ENCODE measurements around the gene CACNA1B. TPM values are rescaled to one million over a fixed set of nuclear protein-coding genes. Genes with fewer than 3 reads are reported as not detected.

Gene CACNA1B
- total RNA-seq, 1 donor from 2014 or later, result 0.74 TPM

DNA sequence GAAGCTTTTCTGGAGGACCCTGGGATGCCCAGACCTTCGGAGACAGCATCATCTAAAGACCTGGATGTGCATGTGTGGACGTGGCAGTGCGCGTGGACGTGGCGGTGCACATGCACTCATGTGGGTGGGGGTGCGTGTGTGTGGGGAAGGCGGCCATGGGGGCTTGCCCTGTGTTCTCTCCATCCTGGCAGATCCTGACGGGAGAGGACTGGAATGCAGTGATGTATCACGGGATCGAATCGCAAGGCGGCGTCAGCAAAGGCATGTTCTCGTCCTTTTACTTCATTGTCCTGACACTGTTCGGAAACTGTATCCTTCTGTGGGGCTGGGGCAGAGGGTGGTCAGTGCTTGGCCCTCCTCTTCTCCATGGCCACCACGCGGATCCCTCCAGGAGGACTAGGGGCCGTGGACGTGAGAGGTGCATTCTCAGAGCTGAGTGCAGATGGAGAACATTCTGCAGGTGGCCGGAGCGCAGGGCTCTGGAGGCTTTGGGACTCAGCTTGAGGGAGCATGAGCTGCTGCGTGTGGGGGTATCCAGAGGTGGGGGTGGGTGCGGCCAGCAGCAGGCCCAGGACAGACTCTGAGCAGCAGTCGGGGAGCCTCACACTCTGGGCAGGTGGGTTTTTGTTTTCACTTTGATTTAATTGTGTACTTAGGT is 129.1 kb downstream of the CACNA1B start:
- no peaks in the 10 kb centered on the region for H3K9me3 ChIP-seq
- TF ChIP-seq POLR2AphosphoS5 (IDR thresholded peaks at IDR 0.05; ENCODE audit: insufficient read depth in 1 of 2, low read depth in 1 of 2) (no peak), POLR2A (IDR thresholded peaks at IDR 0.05) (no peak)
- TF ChIP-seq, protein P1, sequence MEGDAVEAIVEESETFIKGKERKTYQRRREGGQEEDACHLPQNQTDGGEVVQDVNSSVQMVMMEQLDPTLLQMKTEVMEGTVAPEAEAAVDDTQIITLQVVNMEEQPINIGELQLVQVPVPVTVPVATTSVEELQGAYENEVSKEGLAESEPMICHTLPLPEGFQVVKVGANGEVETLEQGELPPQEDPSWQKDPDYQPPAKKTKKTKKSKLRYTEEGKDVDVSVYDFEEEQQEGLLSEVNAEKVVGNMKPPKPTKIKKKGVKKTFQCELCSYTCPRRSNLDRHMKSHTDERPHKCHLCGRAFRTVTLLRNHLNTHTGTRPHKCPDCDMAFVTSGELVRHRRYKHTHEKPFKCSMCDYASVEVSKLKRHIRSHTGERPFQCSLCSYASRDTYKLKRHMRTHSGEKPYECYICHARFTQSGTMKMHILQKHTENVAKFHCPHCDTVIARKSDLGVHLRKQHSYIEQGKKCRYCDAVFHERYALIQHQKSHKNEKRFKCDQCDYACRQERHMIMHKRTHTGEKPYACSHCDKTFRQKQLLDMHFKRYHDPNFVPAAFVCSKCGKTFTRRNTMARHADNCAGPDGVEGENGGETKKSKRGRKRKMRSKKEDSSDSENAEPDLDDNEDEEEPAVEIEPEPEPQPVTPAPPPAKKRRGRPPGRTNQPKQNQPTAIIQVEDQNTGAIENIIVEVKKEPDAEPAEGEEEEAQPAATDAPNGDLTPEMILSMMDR (IDR thresholded peaks at IDR 0.05), result no peak
- no peaks in the 10 kb centered on the region for H3K36me3 ChIP-seq
- H3K4me3 ChIP-seq, result no peak overlapping the region
- H3K4me1 ChIP-seq, result no peaks in the 10 kb centered on the region
- no peak for DNase-seq (ENCODE audit: extremely low spot score in 2 of 2)
- intact Hi-C loops (cut with DNase I), result no loop called here
- H3K27ac ChIP-seq, result no peak overlapping the region
- H3K27me3 ChIP-seq, result no peaks in the 10 kb centered on the region

DNA sequence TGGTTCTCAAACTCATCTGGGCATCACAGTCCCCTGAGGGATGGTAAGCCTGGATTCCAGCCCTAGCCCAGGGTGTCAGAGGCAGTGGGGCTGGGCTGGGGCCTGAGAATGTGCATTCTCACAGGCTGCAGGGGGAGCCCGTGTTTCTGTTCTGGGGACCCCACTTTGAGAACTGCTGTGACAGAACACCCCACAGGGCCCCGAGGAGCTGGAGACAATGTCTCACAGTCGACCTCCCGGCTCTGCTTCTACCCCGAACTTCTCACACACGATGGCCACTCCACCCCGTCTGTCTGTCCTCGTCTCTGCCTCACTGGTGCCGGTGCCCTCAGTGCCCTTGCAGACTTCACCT is 130.0 kb downstream of the CACNA1B start:
- Histone ChIP-seq H3K9me3 (no peaks in the 10 kb centered on the region), H3K27ac (no peak overlapping the region), H3K27me3 (no peaks in the 10 kb centered on the region), H3K4me1 (no peaks in the 10 kb centered on the region), H3K36me3 (no peaks in the 10 kb centered on the region), H3K4me3 (no peak overlapping the region)
- no peak for DNase-seq (ENCODE audit: extremely low spot score in 2 of 2)
- intact Hi-C loops (cut with DNase I), result no loop called here
- TF ChIP-seq POLR2A (IDR thresholded peaks at IDR 0.05) (no peak), POLR2AphosphoS5 (IDR thresholded peaks at IDR 0.05; ENCODE audit: insufficient read depth in 1 of 2, low read depth in 1 of 2) (no peak)
- TF ChIP-seq, protein P1 (IDR thresholded peaks at IDR 0.05), result no peak

DNA sequence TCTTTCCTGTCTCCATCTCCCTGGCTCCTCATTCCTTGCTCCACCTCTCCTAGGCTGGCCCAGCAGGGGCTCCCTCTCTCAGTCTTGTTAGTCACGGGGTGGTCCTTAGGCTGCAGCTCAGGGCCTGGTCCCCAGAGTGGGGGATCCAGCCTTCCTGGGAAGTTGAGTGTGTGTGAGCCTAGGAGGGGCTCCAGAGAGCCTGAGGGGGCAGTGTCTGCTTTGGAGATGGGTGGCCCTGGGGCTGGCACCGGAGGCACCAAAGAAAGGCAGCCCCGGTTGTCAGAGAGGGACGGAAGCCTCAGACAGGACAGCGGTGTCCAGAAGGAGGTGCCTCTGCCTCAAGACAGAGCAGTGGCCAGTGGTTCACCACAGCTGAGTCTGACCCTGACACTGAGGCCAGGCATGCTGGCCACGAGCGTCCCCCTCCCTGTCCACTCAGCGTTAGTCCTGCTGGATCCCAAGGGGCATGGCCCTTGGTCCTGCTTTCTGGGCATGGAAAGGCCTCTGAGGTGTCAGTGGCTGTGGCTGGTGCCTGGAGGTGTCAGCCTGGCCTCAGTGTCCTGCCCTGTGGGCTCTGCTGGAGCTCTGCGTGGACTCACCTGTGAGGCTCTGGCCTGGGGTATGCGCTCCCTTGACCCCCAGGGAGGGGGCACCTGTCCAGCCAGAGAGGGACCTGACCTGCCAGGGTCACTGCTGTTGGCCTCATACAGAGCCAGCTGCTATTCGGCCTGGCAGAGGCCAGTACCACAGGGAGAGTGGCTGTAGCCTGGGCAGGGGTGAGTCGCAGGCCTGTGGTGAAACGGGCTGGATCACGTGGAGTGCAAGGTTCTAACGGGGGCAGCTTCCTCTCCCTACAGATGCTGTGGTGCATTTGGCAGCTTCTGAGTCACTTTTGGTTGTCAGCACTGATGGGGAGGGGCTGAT is 130.6 kb downstream of the CACNA1B start:
- TF ChIP-seq POLR2AphosphoS5 (IDR thresholded peaks at IDR 0.05; ENCODE audit: insufficient read depth in 1 of 2, low read depth in 1 of 2) (no peak), POLR2A (IDR thresholded peaks at IDR 0.05) (no peak)
- TF ChIP-seq, protein P1 (IDR thresholded peaks at IDR 0.05), result no peak
- intact Hi-C loops (cut with DNase I), result no loop called here
- DNase-seq (ENCODE audit: extremely low spot score in 2 of 2), result no peak

DNA sequence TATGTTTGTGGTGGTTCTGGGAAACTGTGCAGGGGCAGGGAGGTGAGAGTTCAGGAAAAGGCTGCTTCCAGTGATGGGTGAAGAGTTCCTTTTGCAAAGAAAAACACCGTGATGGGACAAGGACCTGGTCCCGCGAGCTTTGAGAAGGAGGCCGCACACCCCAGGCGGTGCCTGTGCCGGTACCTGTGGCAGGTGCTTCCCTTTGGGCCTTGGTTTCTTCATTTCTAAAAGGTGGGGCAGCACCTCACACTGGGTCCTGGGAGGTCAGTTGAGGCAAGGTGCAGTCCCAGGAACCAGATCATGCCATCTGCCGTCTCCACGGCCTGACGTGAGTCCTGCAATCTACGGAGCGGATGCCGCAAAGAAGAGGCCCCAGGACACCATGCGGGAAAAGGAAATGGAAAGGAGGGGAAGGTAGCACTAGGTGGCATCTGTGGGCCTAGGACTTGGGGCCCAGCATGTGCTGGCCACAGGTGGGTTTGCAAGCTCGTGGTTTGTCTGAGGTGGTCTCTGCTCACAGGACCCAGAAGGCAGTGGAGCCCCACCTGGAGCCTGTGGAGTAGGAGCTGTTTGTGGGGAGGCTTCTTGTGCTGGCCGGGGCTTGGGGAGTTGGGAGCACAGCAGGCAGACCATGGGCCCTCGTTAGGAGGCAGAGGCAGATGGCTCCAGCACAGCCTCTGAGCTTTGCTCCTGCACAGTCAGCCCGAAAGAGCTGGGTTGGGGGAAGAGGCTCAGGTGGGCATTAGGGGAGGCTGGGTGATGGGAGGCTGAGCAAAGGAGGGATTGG is 131.6 kb downstream of the CACNA1B start:
- Histone ChIP-seq H3K27ac (no peak overlapping the region), H3K9me3 (no peaks in the 10 kb centered on the region), H3K4me1 (no peaks in the 10 kb centered on the region), H3K27me3 (no peaks in the 10 kb centered on the region), H3K4me3 (no peak overlapping the region), H3K36me3 (no peaks in the 10 kb centered on the region)
- DNase-seq (ENCODE audit: extremely low spot score in 2 of 2), result no peak
- intact Hi-C loops (cut with DNase I), result no loop called here
- TF ChIP-seq, protein P1 (IDR thresholded peaks at IDR 0.05), result no peak
- TF ChIP-seq POLR2AphosphoS5 (IDR thresholded peaks at IDR 0.05; ENCODE audit: insufficient read depth in 1 of 2, low read depth in 1 of 2) (no peak), POLR2A (IDR thresholded peaks at IDR 0.05) (no peak)

More for the DNA sequence above, 130.6 kb downstream of the CACNA1B start:
- H3K27ac ChIP-seq, result no peak overlapping the region
- no peaks in the 10 kb centered on the region for H3K36me3 ChIP-seq
- no peak overlapping the region for H3K4me3 ChIP-seq
- H3K27me3 ChIP-seq, result no peaks in the 10 kb centered on the region
- no peaks in the 10 kb centered on the region for H3K9me3 ChIP-seq
- no peaks in the 10 kb centered on the region for H3K4me1 ChIP-seq

Data from vagina (tissue), 2 donors.